ENCODE results near the gene TADA2B. TPM values are rescaled to one million over a fixed set of nuclear protein-coding genes. Genes with fewer than 3 reads are reported as not detected.

TADA2B gene
- total and polyA plus RNA-seq, 9 of the 15 experiments (the other 6 are each of a cell fraction or from before 2014, with no cell fraction given), result 0.55 to 12.2 (median 7.5) TPM

DNA sequence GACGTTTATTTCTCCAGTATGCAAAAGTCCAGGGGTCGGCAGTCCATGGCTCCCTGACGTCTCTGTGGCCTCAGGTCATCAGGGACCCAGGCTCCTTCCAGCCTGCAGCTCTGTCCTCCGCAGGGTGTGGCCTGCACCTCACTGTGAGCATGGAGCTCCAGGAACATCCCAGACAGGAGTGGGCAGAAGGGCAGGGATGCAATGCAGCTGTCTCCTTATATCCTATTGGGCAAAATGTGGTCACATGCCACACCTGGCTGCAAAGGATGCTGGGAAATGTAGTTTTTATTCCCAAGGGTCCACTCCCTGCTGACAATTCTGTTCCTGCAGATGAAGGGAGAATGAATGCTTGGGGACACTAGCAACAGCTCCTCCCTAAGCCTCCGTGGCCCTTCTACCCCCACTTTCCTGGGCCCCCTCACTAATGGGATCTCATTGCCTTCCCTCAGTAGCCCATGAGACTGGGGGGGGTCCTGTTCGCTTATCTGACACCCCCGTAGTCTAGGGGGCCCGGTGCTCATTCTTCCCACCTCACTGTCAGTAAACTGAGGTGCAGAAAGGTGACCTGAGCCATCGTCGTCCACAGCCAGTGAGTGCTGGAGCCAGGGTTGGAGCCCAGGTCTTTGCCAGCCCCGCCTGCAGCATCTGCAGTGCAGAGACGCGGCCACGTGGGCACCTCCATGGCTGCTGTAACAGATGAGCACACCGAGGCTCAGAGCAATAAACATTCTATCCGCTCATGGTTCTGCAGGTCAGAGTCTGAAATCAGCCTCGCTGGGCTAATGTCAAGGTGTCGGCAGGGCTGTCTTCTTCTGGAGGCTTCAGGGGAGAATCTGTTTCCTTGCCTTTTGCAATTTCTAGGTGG lies 30.6 kb downstream of the TADA2B start (continued):
- TF ChIP-seq, protein P1, sequence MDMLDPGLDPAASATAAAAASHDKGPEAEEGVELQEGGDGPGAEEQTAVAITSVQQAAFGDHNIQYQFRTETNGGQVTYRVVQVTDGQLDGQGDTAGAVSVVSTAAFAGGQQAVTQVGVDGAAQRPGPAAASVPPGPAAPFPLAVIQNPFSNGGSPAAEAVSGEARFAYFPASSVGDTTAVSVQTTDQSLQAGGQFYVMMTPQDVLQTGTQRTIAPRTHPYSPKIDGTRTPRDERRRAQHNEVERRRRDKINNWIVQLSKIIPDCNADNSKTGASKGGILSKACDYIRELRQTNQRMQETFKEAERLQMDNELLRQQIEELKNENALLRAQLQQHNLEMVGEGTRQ (CRISPR knock-in tag; IDR thresholded peaks at IDR 0.05), result peak; percentile 98
- TF ChIP-seq FOS (IDR thresholded peaks at IDR 0.05; ENCODE audit: extremely low read depth, insufficient read length) (peak; percentile 46), FOXJ3 (CRISPR knock-in tag; IDR thresholded peaks at IDR 0.05) (no peak), CBX3 (IDR thresholded peaks at IDR 0.05; ENCODE audit: borderline replicate concordance in 1 of 2, low read length in 2 of 2) (no peak), CREM (IDR thresholded peaks at IDR 0.05; ENCODE audit: low read depth) (peak; percentile 43; the same call in 1 of the 2 replicates), CHD4 (IDR thresholded peaks at IDR 0.05; ENCODE audit: insufficient read depth, insufficient replicate concordance, low read depth, low read length, poor library complexity, severe bottlenecking) (no peak), ZNF766 (CRISPR knock-in tag; conservative IDR thresholded peaks at IDR 0.05) (peak; percentile 49; the same call in 1 of the 2 replicates), BCOR (IDR thresholded peaks at IDR 0.05) (no peak), ARNT (IDR thresholded peaks at IDR 0.05) (0 out of 4 replicates have a peak, but pooled peaks of 1 of the 2 experiments have one; percentile 43), ZNF239 (CRISPR knock-in tag; IDR thresholded peaks at IDR 0.05) (no peak), CBFA2T2 (conservative IDR thresholded peaks at IDR 0.05) (peak; percentile 65), KDM2B (CRISPR knock-in tag; IDR thresholded peaks at IDR 0.05) (no peak), STAG1 (CRISPR knock-in tag; IDR thresholded peaks at IDR 0.05; ENCODE audit: borderline replicate concordance) (no peak), KLF13 (tag; IDR thresholded peaks at IDR 0.05; ENCODE audit: borderline replicate concordance, low read depth) (no peak)
- TF ChIP-seq, protein P2, sequence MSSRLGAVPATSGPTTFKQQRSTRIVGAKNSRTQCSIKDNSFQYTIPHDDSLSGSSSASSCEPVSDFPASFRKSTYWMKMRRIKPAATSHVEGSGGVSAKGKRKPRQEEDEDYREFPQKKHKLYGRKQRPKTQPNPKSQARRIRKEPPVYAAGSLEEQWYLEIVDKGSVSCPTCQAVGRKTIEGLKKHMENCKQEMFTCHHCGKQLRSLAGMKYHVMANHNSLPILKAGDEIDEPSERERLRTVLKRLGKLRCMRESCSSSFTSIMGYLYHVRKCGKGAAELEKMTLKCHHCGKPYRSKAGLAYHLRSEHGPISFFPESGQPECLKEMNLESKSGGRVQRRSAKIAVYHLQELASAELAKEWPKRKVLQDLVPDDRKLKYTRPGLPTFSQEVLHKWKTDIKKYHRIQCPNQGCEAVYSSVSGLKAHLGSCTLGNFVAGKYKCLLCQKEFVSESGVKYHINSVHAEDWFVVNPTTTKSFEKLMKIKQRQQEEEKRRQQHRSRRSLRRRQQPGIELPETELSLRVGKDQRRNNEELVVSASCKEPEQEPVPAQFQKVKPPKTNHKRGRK (tag; IDR thresholded peaks at IDR 0.05), result no peak
- TF ChIP-seq, protein P3, sequence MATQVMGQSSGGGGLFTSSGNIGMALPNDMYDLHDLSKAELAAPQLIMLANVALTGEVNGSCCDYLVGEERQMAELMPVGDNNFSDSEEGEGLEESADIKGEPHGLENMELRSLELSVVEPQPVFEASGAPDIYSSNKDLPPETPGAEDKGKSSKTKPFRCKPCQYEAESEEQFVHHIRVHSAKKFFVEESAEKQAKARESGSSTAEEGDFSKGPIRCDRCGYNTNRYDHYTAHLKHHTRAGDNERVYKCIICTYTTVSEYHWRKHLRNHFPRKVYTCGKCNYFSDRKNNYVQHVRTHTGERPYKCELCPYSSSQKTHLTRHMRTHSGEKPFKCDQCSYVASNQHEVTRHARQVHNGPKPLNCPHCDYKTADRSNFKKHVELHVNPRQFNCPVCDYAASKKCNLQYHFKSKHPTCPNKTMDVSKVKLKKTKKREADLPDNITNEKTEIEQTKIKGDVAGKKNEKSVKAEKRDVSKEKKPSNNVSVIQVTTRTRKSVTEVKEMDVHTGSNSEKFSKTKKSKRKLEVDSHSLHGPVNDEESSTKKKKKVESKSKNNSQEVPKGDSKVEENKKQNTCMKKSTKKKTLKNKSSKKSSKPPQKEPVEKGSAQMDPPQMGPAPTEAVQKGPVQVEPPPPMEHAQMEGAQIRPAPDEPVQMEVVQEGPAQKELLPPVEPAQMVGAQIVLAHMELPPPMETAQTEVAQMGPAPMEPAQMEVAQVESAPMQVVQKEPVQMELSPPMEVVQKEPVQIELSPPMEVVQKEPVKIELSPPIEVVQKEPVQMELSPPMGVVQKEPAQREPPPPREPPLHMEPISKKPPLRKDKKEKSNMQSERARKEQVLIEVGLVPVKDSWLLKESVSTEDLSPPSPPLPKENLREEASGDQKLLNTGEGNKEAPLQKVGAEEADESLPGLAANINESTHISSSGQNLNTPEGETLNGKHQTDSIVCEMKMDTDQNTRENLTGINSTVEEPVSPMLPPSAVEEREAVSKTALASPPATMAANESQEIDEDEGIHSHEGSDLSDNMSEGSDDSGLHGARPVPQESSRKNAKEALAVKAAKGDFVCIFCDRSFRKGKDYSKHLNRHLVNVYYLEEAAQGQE (IDR thresholded peaks at IDR 0.05; ENCODE audit: borderline replicate concordance), result peak; percentile 76
- TF ChIP-seq, protein P3 (CRISPR knock-in tag; IDR thresholded peaks at IDR 0.05; ENCODE audit: low read depth), result no peak

Measured in K562 (cell line).